Amniotic stem cell (primary cell): Measurements from ENCODE around the gene DSCAML1.
"Not testable (repeated sequence)": the region's sequence is repeated elsewhere in the genome, so short reads cannot be mapped to it uniquely, and the experiment has no call there.

Experiments used
- DNase-seq: peaks from one replicate; lab custom pipeline; 2025; lab: John Stamatoyannopoulos, UW

DSCAML1 gene

DNA sequence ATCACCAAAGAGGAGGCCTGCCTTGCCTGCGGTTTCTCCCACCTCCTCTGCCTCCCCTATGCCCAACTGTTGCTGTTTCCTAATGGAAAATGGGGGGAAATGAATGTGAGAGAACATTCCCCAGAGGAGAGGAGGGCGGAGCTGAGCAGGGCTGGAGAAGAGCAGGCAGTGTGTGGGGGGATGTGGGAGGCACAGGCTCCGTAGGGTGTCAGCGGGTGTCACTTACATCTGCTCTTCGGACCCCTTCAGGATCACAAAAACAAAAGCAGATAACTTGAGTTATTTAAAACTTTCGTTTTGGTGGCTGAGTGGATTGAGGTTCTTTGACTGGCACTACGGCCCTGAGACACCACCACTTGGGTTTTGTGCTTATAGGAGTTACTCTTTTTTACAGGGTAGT is 375.5 kb downstream of the DSCAML1 start:
- no peak for DNase-seq

DNA sequence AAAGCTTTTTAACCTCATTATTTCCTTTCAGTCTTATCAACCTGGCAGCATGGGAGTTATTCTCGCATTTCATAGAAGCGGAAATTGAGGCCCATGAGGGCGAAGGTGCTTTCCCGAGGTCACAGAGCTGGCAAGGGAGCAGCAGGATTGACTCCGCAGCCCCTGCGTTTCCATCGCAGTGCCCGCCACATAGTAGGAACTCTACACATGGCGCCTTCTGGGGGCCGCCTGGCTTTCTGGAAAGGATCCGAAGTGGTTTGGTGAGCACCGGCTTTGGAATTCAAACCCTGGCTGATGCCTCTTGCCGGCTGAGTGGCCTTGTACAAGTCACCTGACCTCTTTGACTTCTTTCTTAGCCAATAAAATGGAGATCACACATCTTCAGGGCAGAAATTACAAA is 376.0 kb downstream of the DSCAML1 start:
- no peak for DNase-seq

DNA sequence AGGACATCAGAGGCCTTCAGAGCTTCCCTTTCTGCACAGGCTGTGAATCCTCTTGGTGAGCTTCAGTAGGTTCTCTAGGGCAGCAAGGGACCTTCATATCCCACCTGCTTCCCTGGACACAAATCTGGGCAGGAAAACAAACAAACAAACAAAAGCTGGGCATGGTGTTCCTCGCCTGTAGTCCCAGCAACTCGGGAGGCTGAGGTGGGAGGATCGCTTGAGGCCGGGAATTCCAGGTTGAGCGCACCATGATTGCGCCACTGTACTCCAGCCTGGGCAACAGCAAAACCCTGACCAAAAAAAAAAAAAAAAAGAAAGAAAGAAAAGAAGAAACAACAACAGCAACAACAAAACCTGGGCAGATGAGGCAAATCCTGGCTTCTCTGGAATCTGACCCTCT is 376.4 kb downstream of the DSCAML1 start:
- DNase-seq = no peak

DNA sequence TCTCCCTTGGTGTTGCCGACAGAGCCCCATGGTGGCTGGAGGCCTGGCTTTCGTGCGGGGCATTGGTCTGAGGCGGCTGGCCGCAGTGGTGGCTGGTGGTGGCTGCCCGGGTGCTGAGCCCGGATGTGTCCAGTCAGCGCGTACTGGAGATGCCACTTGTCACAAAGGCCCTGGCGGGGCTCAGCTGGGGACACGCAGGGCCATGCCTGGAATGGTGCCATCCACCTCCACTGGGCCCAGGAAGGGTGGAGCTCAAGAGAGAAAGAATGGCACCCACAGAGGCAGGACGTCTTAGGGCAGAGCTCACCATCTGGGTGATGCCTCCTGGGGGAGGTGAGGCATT is 376.9 kb downstream of the DSCAML1 start:
- DNase-seq = no peak

DNA sequence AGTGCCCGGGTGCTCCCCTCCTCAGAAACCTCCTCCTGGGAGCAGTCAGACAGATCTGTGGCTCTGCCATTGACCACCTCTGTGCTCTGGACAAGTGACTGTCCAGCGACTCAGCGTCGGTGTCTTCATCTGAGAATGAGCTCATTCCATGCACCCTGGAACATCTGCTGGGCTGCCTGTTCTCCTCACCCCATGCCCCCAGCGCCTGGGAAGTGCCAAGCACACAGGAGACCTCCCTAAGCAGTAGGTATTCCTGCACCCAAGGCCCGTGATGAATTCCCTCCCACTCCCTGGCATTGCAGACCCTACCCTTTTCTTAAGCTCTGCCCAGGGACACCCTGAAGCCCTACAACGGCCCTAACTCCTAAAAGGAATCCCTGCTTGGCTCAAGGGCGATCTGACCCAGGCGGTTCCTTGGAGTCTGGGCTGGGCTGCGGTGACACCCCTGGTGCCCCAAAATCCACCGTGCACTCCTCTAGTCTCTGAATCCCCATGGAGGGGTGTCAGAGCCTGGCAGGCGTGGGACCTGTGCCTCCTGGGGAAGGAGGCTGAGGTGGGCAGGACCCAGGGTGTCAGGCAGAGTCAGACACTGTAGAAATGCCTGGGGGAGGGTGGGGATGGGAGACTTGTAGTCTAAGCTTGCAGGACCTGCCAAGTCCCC is 377.4 kb downstream of the DSCAML1 start:
- DNase-seq = no peak

DNA sequence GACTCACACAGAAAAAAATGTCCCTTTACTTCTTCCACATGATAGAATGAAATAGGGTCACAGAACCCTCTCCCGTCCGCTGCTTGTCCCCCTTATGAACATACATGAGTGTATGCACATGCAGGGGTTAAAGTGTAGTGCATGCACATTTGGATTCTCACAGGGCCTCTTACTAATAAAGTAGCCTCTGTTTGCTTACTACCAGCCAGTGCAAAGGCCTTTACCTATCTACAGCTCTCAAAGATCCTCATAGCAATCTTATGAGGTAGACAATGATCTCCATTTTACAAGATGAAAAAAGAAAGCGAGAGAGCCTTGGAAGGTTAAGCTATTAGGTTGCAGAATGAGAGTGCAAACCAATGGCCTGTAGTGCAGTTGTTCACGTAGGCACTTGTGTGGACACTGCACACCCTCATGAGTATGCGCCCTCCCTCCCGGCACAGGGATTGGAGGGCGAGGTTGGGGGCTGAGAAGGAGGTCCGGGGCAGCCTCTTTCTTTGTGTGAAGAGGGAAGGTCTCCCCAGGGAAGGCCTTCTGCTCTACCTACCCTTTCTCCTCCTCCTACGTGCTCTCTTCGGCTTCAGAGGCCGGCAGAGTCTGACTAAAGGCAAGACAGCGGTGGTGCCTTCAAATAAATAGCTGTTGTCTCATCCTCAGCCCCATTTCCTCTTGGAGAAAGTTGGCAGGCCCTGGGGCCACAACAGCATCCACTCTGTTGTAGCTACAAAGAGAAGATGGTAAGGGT is 378.1 kb downstream of the DSCAML1 start:
- no peak for DNase-seq

DNA sequence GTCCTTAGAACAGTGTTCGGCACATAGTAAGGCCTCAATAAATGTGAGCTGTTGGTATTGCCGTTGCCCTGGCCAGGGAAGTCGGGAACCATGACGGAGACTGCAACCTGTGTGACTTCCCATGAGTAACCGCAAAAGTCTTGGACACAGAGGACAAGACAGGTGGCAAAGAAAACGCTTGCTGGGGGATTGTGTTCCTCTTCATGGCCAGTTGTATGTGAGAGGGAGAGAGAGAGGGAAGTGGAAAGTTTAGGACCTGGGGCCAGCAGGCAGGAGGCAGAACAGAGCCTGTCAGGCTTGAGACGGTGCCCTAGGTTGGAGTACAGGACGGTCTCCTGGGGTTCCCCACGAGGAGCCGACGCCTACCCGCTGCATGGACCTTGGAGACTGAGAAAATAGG is 379.2 kb downstream of the DSCAML1 start:
- no peak for DNase-seq

DNA sequence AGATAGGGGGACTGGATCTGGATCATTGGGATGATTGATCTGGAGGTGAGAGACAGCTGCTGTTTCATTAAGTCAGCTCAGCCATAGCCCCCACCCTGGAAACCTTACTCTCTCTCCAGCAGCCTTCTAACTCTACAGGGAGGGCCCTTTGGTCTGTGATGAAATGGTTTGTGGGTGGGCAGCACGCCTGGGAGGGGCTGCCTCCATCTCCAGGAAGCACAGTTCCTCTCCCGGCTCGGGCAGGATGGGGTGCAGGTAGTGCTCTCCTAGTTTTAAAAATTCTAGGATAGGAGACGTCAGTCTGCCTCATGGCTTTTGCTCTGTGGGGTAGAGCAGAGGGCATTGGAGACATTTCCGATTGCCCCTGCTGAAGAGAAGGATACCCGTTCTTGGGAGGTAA is 379.7 kb downstream of the DSCAML1 start:
- DNase-seq = no peak

DNA sequence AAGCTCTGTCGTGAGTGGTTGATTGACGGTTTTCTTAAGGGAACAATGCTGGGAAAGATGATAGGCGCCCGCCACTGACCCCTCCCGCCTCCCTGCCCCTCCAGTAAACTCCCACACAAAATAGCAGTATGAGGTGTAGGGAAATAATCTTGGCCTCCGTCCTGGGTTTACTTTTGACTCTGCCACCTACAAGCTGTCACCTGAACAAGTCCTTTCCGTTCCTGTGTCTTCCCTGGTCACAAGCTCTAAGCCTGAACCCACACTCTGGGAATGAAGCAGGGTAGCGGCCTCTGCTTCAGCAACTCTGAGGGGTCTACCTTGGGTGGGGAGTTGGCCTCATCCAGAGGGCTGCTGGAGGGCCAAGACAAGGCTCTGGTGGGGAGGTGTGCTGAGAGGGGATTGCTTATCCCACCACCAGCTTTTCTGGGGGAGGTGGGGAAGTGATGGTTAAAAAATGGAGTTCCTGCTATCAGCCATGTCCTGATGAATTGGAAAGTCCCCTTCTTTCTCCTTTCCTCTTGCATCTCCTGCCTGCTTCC is 381.6 kb downstream of the DSCAML1 start:
- DNase-seq = no peak

DNA sequence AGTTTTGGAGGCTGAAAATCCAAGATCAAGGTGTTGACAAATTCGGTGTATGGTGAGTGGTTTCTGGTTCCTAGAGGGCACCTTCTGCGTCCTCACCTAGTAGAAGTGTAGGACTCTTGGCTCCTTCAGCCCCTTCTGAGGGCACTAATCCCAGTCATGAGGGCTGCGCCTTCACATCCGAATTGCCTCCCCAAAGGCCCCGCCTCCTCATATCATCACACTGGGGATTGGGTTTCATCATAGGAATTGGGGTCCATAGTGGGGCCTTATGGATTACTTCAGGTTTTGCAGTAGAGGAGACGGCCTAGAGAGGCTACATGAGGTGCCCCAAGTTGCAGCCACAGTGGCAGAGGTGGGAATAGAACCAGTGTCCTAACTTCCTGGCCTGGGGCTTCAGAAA is 382.3 kb downstream of the DSCAML1 start:
- no peak for DNase-seq

DNA sequence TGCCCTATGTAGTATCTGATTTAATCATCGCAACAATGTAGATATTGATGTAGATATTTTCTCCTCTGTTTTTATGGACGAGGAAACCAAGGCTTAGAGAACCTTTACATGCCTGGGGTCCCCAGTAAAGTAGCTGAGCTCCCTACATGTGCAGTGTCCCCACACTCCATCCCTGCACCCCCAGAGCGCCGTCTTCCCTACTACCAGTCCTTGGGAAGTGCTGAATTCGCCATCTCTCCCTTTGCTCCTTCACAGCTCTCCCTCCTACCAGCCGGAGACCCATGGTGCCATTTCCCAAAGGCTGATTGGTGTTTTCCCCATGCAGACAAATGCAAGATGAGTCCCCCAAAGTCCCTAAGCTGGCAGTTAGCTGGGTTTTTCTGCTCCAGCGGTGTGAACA is 383.4 kb downstream of the DSCAML1 start:
- no peak for DNase-seq

DNA sequence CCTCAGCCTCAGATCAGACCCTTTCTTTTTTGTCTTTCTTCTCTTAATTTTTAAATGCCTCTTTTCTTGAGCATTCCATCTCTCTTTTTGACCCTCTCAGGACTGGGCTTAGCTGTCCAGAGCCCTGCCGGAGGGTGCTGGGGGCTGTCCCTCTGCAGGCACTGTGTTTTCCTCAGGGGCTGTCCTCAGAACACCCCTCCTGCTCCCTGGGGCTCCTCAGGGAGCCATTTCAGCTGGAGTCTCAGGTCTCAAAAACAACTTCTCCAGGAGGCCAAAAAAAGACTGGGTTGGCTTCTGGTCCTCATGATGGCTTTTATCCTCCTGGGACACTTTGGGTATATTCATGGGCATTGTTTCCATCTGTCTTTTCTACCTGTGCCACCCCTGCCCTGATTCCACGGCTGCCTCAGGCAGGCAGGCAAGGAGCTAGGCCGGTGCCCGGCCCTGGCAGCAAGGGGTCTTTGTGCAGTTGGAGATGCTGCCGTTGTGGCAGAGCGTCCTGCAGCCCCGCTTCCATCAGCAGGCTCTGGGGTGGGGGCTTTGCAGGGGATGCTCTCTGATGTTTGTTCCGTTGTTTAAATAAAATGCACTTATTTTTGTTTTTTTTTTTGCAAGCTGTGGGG is 384.3 kb downstream of the DSCAML1 start:
- no peak for DNase-seq

DNA sequence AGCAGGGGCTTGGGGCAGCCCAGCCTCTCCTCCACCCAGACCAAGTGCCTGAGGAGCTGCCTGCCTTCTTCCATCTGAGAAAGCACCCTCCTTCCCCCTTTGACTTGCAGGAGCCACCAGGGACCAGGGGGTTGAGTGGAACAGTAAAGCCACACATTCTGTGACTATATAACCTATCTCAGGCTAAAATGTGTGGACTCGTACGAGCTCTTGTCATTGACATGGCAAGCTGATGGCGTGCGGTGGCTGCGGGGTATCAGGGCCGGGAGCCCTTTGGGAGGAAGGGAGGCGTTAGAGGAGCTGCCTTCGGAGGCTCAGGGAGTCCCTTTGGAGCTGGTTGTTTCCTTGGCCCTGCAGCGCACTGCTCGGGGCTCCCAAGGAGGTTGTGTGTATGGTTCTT is 384.8 kb downstream of the DSCAML1 start:
- no peak for DNase-seq

DNA sequence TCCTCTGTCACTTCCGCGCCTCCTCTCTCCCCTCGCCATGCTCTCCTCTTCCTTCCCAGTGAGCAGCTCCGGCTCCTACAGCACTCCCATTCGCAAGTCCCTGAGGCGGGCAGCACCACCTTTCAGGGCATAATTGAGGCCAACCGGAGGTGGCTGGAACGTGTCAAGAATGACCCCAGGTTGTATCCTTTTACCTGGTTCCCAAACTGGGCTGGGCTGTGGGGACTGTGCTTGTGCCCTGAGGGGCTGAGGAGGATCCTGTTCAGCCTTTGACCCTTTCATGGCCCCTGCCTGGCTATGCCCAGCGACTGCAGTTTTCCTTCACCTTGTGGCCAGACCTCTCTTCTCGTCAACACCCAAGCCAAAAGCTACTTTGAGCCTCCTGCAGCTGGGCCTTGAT is 385.3 kb downstream of the DSCAML1 start:
- DNase-seq = no peak

DNA sequence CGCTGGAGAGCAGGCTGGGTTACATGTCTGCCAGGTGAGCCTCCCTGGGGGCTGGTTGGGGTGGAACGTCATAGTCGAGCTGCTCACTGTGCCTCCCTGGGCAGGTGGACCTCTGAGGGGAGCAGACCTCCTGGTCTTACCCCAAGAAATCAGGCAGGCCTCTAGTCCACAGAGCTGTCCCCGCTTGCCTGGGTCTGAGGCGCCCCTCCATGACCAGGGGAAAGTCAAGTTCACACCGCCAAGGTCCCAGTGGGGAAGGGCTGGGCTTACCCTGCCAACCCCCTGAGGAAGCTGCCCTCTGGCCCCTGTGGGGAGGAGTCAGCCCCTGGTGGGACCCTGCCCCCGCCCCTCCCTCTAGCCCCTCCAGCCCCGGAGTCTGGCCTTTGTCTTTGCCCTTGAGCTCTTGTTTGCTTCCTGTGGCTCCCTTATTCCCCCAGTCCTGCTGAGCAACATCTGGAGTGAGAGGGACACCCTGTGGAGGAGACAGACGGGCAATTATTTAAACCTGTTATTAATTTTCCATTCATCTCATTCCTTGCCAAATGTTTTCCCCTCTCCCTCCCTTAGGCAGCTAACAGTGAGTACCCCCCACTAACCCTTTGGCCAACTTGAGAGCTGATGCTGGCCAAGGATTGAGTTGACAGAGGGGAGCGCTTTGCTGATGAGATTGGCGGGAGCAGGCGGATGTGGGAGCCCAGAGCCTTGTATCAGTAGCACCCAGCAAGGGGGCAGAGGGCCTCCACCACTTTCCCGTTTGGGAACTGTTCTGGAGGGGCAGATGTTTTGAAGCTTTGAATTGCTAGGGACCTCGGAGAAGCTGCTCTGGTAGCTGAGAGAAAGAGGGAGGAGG is 385.9 kb downstream of the DSCAML1 start:
- no peak for DNase-seq

DNA sequence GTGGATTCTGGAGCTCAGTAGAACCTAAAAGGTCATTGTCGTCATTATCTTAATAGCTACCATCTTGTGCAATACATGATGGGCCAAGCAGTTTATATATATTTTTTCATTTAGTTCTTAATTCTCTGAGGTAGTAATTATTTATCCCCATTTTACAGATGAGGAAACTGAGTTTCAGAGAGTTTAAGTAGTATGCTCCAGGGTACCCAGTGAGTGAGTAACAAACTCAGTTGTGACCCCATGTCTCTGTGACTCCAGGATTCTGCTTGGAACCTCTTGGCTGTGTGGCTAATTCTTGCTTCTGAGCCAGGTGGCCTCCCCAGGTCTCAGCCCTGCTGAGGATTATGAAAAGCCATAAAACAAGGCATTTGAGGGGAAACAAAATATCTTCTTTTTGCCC is 386.8 kb downstream of the DSCAML1 start:
- no peak for DNase-seq

DNA sequence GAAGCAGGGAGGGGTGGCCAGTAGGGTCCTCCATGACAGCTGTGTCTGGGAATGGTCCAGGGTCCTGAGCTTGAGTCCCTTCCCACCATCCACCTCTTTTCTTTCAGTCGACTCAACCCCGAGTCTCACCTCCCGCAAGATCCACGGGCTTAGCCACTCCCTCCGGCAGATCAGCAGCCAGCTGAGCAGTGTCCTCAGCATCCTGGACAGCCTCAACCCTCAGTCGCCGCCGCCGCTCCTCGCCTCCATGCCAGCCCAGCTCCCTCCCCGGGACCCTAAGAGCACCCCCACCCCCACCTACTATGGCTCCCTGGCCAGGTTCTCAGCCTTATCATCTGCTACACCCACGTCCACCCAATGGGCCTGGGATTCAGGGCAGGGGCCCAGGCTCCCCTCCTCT is 387.5 kb downstream of the DSCAML1 start:
- DNase-seq = no peak

DNA sequence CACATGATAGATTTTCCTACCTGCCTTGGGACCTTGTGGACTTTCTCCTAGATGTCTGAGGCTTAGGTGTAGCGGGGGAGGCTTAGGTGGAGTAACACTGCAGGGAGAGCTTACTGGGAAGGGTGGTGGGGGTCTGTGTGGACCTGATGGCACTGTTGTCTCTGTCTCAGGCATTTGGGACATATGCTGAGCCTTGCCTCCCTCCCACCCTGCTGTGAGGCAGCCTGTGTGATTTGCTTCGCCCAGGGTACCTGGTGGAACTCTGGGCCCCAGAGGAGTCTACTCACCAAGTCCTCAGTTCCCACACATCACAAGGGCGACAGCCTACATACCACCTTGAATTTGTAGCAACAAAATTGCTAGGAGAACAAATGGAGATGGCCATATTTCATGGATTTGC is 388.7 kb downstream of the DSCAML1 start:
- DNase-seq = no peak

DNA sequence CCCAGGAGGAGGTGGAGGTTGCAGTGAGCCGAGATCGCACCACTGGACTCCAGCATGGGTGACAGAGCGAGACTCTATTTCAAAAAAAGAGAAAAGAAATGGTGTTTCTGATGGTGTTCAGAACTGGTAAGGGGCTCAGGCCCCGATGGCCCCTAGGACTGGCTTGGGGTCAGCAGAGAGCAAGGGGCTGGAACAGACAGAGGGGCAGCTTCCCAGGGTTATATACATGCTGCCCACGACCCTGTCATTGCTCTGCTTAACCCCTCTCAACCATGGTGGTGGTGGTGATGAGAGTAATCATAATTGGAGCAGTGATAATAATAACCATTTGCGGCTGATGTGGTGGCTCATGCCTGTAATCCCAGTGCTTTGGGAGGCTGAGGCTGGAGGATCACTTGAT is 390.0 kb downstream of the DSCAML1 start:
- DNase-seq = no peak

DNA sequence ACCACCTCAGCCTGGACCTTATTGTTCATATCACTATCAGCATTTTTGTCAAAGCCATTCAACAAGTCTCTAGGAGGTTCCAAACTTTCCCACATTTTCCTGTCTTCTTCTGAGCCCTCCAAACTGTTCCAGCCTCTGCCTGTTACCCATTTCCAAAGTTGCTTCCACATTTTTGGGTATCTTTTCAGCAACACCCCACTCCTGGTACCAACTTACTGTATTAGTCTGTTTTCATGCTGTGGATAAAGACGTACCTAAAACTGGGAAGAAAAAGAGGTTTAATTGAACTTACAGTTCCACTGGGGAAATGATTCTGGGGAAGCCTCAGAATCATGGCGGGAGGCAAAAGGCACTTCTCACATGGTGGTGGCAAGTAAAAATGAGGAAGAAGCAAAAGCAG is 391.1 kb downstream of the DSCAML1 start:
- DNase-seq = not testable (repeated sequence)

DNA sequence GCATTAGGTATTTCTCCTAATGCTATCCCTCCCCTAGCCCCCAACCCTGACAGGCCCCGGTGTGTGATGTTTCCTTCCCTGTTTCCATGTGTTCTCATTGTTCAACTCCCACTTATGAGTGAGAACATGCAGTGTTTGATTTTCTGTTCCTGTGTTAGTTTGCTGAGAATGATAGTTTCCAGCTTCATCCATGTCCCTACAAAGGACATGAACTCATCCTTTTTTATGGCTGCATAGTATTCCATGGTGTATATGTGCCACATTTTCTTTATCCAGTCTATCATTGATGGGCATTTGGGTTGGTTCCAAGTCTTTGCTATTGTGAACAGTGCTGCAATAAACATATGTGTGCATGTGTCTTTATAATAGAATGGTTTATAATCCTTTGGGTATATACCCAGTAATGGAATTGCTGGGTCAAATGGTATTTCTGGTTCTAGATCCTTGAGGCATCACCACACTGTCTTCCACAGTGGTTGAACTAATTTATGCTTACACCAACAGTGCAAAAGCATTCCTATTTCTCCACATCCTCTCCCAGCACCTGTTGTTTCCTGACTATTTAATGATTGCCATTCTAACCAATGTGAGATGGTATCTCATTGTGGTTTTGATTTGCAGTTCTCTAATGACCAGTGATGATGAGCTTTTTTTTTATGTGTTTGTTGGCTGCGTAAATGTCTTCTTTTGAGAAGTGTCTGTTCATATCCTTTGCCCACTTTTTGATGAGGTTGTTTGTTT is 397.7 kb downstream of the DSCAML1 start:
- DNase-seq = not testable (repeated sequence)

DNA sequence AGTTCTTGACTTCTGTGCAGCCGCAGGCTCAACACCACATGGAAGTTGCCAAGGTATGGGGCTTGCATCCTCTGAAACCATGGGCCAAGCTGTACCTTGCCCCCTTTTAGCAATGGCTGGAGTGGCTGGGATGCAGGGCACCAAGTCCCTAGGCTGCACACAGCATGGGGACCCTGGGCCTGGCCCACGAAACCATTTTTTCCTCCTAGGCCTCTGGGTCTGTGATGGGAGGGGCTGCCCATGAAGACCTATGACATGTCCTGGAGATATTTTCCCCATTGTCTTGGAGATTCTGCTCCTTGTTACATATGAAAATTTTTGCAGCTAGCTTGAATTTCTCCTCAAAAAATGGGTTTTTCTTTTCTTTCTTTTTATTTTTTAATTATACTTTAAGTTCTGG is 398.4 kb downstream of the DSCAML1 start:
- not testable (repeated sequence) for DNase-seq
